ENCODE results near the gene PTPRN2. TPM values are rescaled to one million over a fixed set of nuclear protein-coding genes. Genes with fewer than 3 reads are reported as not detected.

The PTPRN2 gene
- total and polyA plus RNA-seq, 9 of the 15 experiments (the other 6 are each of a cell fraction or from before 2014, with no cell fraction given), result not detected

DNA sequence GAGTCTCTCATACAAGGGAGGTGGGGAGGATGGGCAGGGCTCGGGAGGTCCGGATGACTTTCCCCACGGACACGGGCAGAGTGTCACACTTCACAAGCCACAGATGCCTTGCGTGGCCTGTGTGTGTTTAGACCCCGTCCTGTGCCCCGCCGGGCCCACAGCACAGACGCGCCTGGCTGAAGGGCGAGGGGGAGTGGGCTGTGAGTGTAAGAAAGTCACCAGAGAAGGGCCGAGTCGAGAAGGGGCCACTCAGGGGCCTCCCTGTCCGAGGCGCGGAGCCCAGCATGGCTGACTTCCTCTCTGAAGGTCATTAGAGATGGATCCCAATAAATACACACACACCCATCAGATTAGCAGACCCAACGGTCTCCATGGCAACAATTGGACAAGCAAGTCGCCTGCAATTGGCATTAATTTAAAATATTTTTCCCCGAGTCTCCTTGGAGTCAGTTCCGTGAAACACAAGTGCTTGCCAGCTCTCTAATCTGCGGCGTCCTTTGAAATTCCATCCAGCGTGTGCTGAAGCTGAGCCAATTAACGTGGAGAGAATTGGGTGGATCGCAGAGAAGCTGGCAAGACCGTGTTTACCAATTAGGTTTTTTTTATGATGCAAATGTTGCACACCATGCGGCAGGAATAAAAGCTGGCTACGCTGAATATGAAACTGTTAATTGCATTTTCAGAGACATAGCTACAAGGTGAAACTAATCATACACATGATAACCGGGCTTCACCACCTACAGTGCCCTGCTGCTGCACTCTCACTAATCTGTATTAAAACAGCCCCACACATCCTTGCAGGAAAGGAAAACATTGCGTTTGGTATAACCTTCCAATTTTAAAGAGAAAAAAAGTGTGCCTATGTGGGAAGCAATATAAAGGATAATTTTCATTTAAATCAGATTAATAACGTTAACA is 571.2 kb downstream of the PTPRN2 start:
- Histone ChIP-seq H4K20me1 (replicated peaks; ENCODE audit: control insufficient read depth, insufficient read depth, low read length) (peaks cover 2% of the 10 kb centered on the region; the same call in 1 of the 2 replicates), H3K9me1 (ENCODE audit: control insufficient read depth, insufficient read depth, low read length) (no peaks in the 10 kb centered on the region), H3K9me3 (replicated peaks; ENCODE audit: control insufficient read depth, insufficient read depth, low read depth, low read length) (no peaks in the 10 kb centered on the region), H3K4me2 (ENCODE audit: insufficient read depth, low read length) (no peak overlapping the region), H3K27me3 (ENCODE audit: control insufficient read depth in 2 of 2, insufficient read depth in 2 of 2, low read length in 2 of 2) (peaks cover 42 to 62% of the 10 kb centered on the region in 2 experiments; a peak in 4 of 5 replicates), H2AFZ (ENCODE audit: low read depth, low read length) (no peak overlapping the region), H3K79me2 (ENCODE audit: control insufficient read depth, insufficient read depth, low read length) (no peaks in the 10 kb centered on the region), H3K27ac (ENCODE audit: extremely low read depth, low read depth, low read length) (no peak overlapping the region), H3K9ac (ENCODE audit: insufficient read depth in 1 of 2, low read depth in 2 of 2, low read length in 2 of 2) (no peak overlapping the region), H3K36me3 (ENCODE audit: control insufficient read depth, insufficient read depth, low read length) (no peaks in the 10 kb centered on the region), H3K4me1 (replicated peaks in 1 of 2; ENCODE audit: control insufficient read depth in 2 of 2, insufficient read depth in 2 of 2, low read length in 2 of 2) (peaks cover 0 to 3% of the 10 kb centered on the region in 2 experiments; a peak in 1 of 5 replicates), H3K4me3 (no peak overlapping the region)
- no peak for ATAC-seq
- under 1% methylated on average over 31 of the region's 31 CpGs for WGBS (ENCODE audit: insufficient coverage, low coverage, missing lambda C conversion rate)
- ChIA-PET CTCF (ENCODE audit: low intra/inter-chr PET ratio) (no interaction called here), POLR2A (no interaction called here)
- in situ Hi-C loops (cut with MboI), result no loop called here
- intact Hi-C loops (cut with micrococcal nuclease), result no loop called here
- DNase-seq (ENCODE audit: extremely low read depth in 1 of 4, low spot score in 3 of 4), result no peak
- TF ChIP-seq BCL6 (CRISPR knock-in tag; IDR thresholded peaks at IDR 0.05), result no peak
- no peak for TF ChIP-seq NELFE (IDR thresholded peaks at IDR 0.05; ENCODE audit: insufficient read depth, insufficient read length)
- TF ChIP-seq, protein P1, sequence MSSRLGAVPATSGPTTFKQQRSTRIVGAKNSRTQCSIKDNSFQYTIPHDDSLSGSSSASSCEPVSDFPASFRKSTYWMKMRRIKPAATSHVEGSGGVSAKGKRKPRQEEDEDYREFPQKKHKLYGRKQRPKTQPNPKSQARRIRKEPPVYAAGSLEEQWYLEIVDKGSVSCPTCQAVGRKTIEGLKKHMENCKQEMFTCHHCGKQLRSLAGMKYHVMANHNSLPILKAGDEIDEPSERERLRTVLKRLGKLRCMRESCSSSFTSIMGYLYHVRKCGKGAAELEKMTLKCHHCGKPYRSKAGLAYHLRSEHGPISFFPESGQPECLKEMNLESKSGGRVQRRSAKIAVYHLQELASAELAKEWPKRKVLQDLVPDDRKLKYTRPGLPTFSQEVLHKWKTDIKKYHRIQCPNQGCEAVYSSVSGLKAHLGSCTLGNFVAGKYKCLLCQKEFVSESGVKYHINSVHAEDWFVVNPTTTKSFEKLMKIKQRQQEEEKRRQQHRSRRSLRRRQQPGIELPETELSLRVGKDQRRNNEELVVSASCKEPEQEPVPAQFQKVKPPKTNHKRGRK (tag; IDR thresholded peaks at IDR 0.05), result no peak
- peak; percentile 41 for TF ChIP-seq RFX1 (IDR thresholded peaks at IDR 0.05)
- TF ChIP-seq, protein P2, sequence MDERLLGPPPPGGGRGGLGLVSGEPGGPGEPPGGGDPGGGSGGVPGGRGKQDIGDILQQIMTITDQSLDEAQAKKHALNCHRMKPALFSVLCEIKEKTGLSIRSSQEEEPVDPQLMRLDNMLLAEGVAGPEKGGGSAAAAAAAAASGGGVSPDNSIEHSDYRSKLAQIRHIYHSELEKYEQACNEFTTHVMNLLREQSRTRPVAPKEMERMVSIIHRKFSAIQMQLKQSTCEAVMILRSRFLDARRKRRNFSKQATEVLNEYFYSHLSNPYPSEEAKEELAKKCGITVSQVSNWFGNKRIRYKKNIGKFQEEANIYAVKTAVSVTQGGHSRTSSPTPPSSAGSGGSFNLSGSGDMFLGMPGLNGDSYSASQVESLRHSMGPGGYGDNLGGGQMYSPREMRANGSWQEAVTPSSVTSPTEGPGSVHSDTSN (CRISPR knock-in tag; IDR thresholded peaks at IDR 0.05; ENCODE audit: low read depth), result no peak
- TF ChIP-seq, protein P2 (tag; conservative IDR thresholded peaks at IDR 0.05; ENCODE audit: low read depth), result no peak
- TF ChIP-seq ZNF197 (CRISPR knock-in tag; IDR thresholded peaks at IDR 0.05; ENCODE audit: low read depth), result no peak
- TF ChIP-seq SP1 (CRISPR knock-in tag; IDR thresholded peaks at IDR 0.05), result no peak
- no peak for TF ChIP-seq CBX5 (IDR thresholded peaks at IDR 0.05; ENCODE audit: borderline replicate concordance, low read depth)
- no peak for TF ChIP-seq DMBX1 (CRISPR knock-in tag; IDR thresholded peaks at IDR 0.05; ENCODE audit: borderline replicate concordance)
- BruUV-seq (replicated peaks), result no TSS peak
- no peak for FAIRE-seq
